NCI-H345 treated with DMSO at 0.1 percent for 48 hours (cell line): ENCODE data around the gene EFNA3.

ENCODE experiments used
- DNase-seq: peaks from one replicate; lab custom pipeline; 2025; ENCODE audit not compliant: unreplicated experiment; lab: John Stamatoyannopoulos, UW

The EFNA3 gene

GRCh38 chr1:155083052-155083541 is 4.5 kb downstream of the EFNA3 start:
- DNase-seq = no peak

GRCh38 chr1:155083865-155084721 is 5.5 kb downstream of the EFNA3 start:
- peak; percentile 81 for DNase-seq

GRCh38 chr1:155084722-155085503 is 6.3 kb downstream of the EFNA3 start:
- DNase-seq = peak; percentile 100

GRCh38 chr1:155085504-155086127 is 7.0 kb downstream of the EFNA3 start:
- peak; percentile 46 for DNase-seq

GRCh38 chr1:155086128-155086741 is 7.6 kb downstream of the EFNA3 start:
- DNase-seq = peak; percentile 75

- DNase-seq = no peak
These were observed 8.4 kb downstream of the EFNA3 start for GRCh38 chr1:155086856-155087535.

- peak; percentile 87 for DNase-seq
These were observed 12.7 kb downstream of the EFNA3 start for GRCh38 chr1:155091071-155092051.

- DNase-seq = no peak
These were observed 13.5 kb downstream of the EFNA3 start for GRCh38 chr1:155092131-155092530.

- DNase-seq = no peak
These were observed 14.0 kb downstream of the EFNA3 start for GRCh38 chr1:155092641-155093040.

- DNase-seq = peak; percentile 81
These were observed 15.4 kb downstream of the EFNA3 start for GRCh38 chr1:155093911-155094621.

- DNase-seq = no peak
These were observed 15.9 kb downstream of the EFNA3 start for GRCh38 chr1:155094622-155094948.

- DNase-seq = no peak
These were observed 20.7 kb downstream of the EFNA3 start for GRCh38 chr1:155099331-155099730.

- no peak for DNase-seq
These were observed 24.7 kb downstream of the EFNA3 start for GRCh38 chr1:155103325-155103724.

GRCh38 chr1:155104605-155105534 is 26.2 kb downstream of the EFNA3 start:
- no peak for DNase-seq

GRCh38 chr1:155105604-155106011 is 27.0 kb downstream of the EFNA3 start:
- DNase-seq = no peak

- no peak for DNase-seq
These were observed 28.2 kb downstream of the EFNA3 start for GRCh38 chr1:155106862-155107261.
